ENCODE data around the gene MYH14.

DNA sequence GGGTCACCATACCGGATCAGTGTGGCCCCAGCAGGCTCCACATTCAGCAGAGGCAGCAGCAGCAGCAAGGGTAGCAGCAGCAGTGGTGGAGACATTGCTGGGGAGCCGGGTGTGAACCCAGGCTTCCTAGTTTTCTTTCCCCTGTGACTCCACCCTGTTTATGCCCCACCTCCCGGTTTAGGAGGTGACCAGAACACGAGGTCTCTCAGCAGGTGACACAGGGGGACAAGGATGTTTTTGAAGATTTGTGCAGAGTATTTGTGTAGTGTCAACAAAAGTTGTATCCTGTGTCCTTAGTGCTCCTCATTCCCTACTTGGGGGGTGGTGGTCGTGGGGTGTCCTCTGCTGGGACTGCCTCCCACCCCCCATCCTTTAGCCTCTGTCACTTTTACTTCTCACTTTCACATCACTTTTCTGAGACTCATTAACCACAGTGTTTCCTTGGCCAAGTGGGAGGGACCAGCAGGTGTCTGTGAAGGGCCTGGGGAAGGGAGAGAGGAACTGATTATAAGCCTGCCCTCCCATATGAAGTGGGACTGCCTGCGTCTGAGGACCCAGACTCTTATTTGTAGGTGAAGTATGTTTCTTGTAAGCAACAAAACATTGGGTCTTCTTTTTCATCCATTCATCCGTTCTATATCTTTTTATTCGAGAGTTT is 141.4 kb downstream of the MYH14 start:
- TF ChIP-seq CTCF (IDR thresholded peaks at IDR 0.05) (no peak), EZH2 (IDR thresholded peaks at IDR 0.05) (no peak)

Data from neural progenitor cell (in vitro differentiated cells).